Endothelial cell of umbilical vein (primary cell): Measurements from ENCODE around the gene SELENON. TPM values are rescaled to one million over a fixed set of nuclear protein-coding genes. Genes with fewer than 3 reads are reported as not detected.

Source experiments
- BruUV-seq: library from RNA; stranded (reverse); fragments of 400-500 nt; replicated peaks from 2 replicates; lab custom pipeline; 2021; lab: Mats Ljungman, UMichigan
- CTCF ChIA-PET: fragments of 300-600, 350-600 bp; sonication (Branson Sonifier 250); formaldehyde crosslinking; loops from one replicate; lab custom pipeline; 2021; ENCODE audit warnings: antibody characterized with exemption, inconsistent platforms; lab: Charles Lee
- POLR2A ChIA-PET: fragments of 300-600, 350-600 bp; sonication (Branson Sonifier 250); formaldehyde crosslinking; loops from one replicate; lab custom pipeline; 2021; ENCODE audit warnings: antibody characterized with exemption, inconsistent platforms; lab: Charles Lee
- DNase-seq: peaks from one replicate; pipeline ENCODE4 v3.0.0-alpha.2; 2011; ENCODE audit warnings: low read depth, low spot score
- FAIRE-seq: peaks from 2 replicates; lab custom pipeline; 2011; peaks lifted over from hg19 to GRCh38; lab: Jason Lieb, UNC
- H2AFZ ChIP-seq: 2 replicates; pipeline ENCODE4 v1.6.0; 2012; ENCODE audit warnings: low read depth, low read length, control low read depth, inconsistent platforms
- H3K27ac ChIP-seq: 2 replicates; pipeline ENCODE4 v1.5.1; 2011; ENCODE audit warnings: low read depth, mild to moderate bottlenecking, control low read depth, low read length, moderate library complexity; ENCODE audit not compliant: insufficient read depth
- H3K27me3 ChIP-seq, 2 experiments: 2 replicates each; pipeline versions ENCODE4 v1.6.0 to v1.6.1; 2011; ENCODE audit warnings: low read length in 2 of 2, mixed read lengths in 1 of 2; ENCODE audit not compliant: control insufficient read depth in 2 of 2, insufficient read depth in 2 of 2
- H3K36me3 ChIP-seq, 2 experiments: 2 replicates in 1 of 2; 3 replicates in 1 of 2; pipeline ENCODE4 v1.5.1; 2011; ENCODE audit warnings: low read length in 2 of 2, mild to moderate bottlenecking in 1 of 2, moderate library complexity in 1 of 2; ENCODE audit not compliant: control insufficient read depth in 2 of 2, insufficient read depth in 2 of 2; ENCODE audit errors: extremely low read depth in 1 of 2
- H3K4me1 ChIP-seq: 3 replicates; pipeline ENCODE4 v1.5.1; 2011; ENCODE audit warnings: mild to moderate bottlenecking, low read length; ENCODE audit not compliant: control insufficient read depth, insufficient read depth; ENCODE audit errors: extremely low read depth
- H3K4me2 ChIP-seq: 2 replicates; pipeline ENCODE4 v1.6.1; 2011; ENCODE audit warnings: low read length, control low read depth, mixed read lengths; ENCODE audit not compliant: insufficient read depth
- H3K4me3 ChIP-seq, 3 experiments: fragments of 200-600 bp in 1 of 3; sonication (generic), shearing (Covaris generic) in 1 of 3; replicated peaks in 1 of 3; 2 replicates each; pipeline ENCODE4 v1.5.1; 2011 to 2016; ENCODE audit warnings: control low read depth in 3 of 3, low read length in 3 of 3, mild to moderate bottlenecking in 2 of 3, inconsistent platforms in 1 of 3, low read depth in 1 of 3, moderate library complexity in 1 of 3; ENCODE audit not compliant: insufficient read depth in 1 of 3
- H3K79me2 ChIP-seq: 2 replicates; pipeline ENCODE4 v1.6.0; 2012; ENCODE audit warnings: low read length, inconsistent platforms; ENCODE audit not compliant: control insufficient read depth, insufficient read depth
- H3K9ac ChIP-seq: replicated peaks from 2 replicates; pipeline ENCODE3; 2011; ENCODE audit warnings: low read length, control low read depth; ENCODE audit not compliant: insufficient read depth; ENCODE audit errors: extremely low read depth
- H3K9me1 ChIP-seq: replicated peaks from 3 replicates; pipeline ENCODE4 v1.6.0; 2011; ENCODE audit warnings: mild to moderate bottlenecking, low read length; ENCODE audit not compliant: control insufficient read depth, insufficient read depth; ENCODE audit errors: extremely low read depth
- H3K9me3 ChIP-seq: replicated peaks from 2 replicates; pipeline ENCODE4 v1.5.1; 2012; ENCODE audit warnings: low read length, inconsistent platforms; ENCODE audit not compliant: control insufficient read depth, insufficient read depth
- H4K20me1 ChIP-seq: replicated peaks from 2 replicates; pipeline ENCODE3; 2011; ENCODE audit warnings: mild to moderate bottlenecking, low read length; ENCODE audit not compliant: control insufficient read depth, insufficient read depth; ENCODE audit errors: extremely low read depth
- EZH2 ChIP-seq: IDR thresholded peaks from 2 replicates; pipeline ENCODE4 v1.6.1; 2012; ENCODE audit warnings: borderline replicate concordance, low read depth, mild to moderate bottlenecking, moderate library complexity, low read length, inconsistent platforms; ENCODE audit not compliant: severe bottlenecking
- FOS ChIP-seq: IDR thresholded peaks from 2 replicates; pipeline ENCODE4 v1.6.1; 2011; ENCODE audit warnings: mild to moderate bottlenecking, low read length, moderate library complexity, borderline replicate concordance; ENCODE audit not compliant: insufficient read depth
- JUN ChIP-seq: IDR thresholded peaks from 2 replicates; pipeline ENCODE4 v1.6.1; 2011; ENCODE audit warnings: borderline replicate concordance, low read depth; ENCODE audit not compliant: insufficient read length, insufficient read depth
- MYC ChIP-seq: IDR thresholded peaks from one replicate; pipeline ENCODE4 v1.6.1; 2011; ENCODE audit warnings: mild to moderate bottlenecking, low read depth, low read length
- POLR2A ChIP-seq: IDR thresholded peaks from 2 replicates; pipeline ENCODE4 v1.6.1; 2012; ENCODE audit warnings: low read depth, mild to moderate bottlenecking, control low read depth, low read length
- POLR2AphosphoS5 ChIP-seq: IDR thresholded peaks from 2 replicates; pipeline ENCODE4 v1.6.1; 2012; ENCODE audit warnings: low read depth, mild to moderate bottlenecking, control low read depth, low read length, moderate library complexity; ENCODE audit not compliant: insufficient read depth
- dilution Hi-C: fragments of 300-500 bp; cut with MboI; formaldehyde crosslinking; loops from one replicate; pipeline ENCODE4 v1.15.0; 2019; ENCODE audit warnings: low sequenced_read_pairs; ENCODE audit not compliant: extremely low pct_ligation_motif_present
- intact Hi-C: fragments of 100-400 bp; cut with micrococcal nuclease; formaldehyde crosslinking; loops from one replicate; pipeline ENCODE4 v1.10.0; 2022
- polyA plus RNA-seq, 4 experiments: library from polyadenylated mRNA; depleted of rRNA in 3 of 4; stranded (reverse) in 3 of 4; unstranded in 1 of 4; fragments of >200 nt; gene quantifications; 2 replicates each; pipeline versions ENCODE4 v1.2.1 to v1.2.3, GENCODE V29; 2011 to 2012; ENCODE audit warnings: missing spikeins in 1 of 4
- total RNA-seq: library from RNA; stranded (reverse); gene quantifications from 2 replicates; pipeline ENCODE4 v1.2.3, GENCODE V29; 2021
- TF ChIP-seq, protein P1 (sequence below): IDR thresholded peaks from 2 replicates; pipeline ENCODE4 v1.6.1; 2011; ENCODE audit not compliant: insufficient read depth, insufficient read length
- TF ChIP-seq, protein P2 (sequence below), 2 donors: IDR thresholded peaks; 1 replicate in 1 of 2; 2 replicates in 1 of 2; pipeline ENCODE4 v1.5.1; 2011; ENCODE audit warnings: low read length in 2 of 2, mild to moderate bottlenecking in 2 of 2, moderate library complexity in 2 of 2, control low read depth in 1 of 2, inconsistent platforms in 1 of 2, low read depth in 1 of 2; ENCODE audit not compliant: insufficient read depth in 1 of 2; ENCODE audit errors: extremely low read depth in 1 of 2

SELENON gene
- total and polyA plus RNA-seq, 2 donors (not counting 3 experiments of a cell fraction or from before 2014, with no cell fraction given): 117 to 182 TPM

DNA sequence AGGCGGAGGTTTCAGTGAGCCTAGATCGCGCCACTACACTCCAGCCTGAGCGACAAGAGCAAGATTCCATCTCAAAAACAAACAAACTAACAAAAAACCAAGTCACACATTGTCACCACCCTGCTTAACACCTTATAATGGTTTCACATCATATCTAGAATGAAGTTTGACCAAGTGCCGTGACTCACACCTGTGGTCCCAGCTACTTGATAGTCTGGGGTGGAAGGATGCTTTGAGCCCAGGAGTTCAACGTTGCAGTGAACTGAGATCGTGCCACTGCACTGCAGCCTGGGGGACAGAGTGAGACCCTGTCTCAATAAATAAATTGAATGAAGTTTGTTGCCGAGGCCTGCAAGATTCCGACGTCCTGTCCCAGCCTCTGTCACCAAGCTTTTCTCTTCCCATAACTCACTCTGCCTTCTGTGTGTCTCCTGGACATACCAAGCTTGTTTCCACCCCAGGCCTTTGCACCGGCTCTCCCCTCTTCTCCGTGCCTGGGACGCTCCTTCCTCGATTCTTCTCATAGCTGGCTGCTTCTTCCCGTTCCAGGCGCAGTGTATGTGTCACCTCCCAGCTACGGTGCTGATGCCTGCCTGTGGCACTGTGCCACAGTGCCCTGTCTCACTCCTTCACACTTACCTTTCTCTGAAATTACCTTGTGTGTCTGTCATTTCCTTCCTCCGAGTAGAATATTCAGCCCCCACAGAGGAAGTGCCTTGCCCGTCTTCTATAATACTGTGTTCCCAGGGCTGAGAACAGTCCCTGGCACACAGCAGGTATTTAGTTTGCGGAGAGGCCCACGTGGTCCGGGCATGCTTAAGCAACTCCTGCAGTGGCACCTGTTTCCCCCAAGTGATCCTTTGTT lies 3.8 kb upstream of the SELENON start:
- BruUV-seq: no TSS peak
- TF ChIP-seq, protein P1, sequence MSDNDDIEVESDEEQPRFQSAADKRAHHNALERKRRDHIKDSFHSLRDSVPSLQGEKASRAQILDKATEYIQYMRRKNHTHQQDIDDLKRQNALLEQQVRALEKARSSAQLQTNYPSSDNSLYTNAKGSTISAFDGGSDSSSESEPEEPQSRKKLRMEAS: no peak
- TF ChIP-seq POLR2AphosphoS5 (no peak), FOS (no peak), MYC (no peak), POLR2A (no peak), JUN (no peak), EZH2 (no peak)
- TF ChIP-seq, protein P2, sequence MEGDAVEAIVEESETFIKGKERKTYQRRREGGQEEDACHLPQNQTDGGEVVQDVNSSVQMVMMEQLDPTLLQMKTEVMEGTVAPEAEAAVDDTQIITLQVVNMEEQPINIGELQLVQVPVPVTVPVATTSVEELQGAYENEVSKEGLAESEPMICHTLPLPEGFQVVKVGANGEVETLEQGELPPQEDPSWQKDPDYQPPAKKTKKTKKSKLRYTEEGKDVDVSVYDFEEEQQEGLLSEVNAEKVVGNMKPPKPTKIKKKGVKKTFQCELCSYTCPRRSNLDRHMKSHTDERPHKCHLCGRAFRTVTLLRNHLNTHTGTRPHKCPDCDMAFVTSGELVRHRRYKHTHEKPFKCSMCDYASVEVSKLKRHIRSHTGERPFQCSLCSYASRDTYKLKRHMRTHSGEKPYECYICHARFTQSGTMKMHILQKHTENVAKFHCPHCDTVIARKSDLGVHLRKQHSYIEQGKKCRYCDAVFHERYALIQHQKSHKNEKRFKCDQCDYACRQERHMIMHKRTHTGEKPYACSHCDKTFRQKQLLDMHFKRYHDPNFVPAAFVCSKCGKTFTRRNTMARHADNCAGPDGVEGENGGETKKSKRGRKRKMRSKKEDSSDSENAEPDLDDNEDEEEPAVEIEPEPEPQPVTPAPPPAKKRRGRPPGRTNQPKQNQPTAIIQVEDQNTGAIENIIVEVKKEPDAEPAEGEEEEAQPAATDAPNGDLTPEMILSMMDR (IDR thresholded peaks at IDR 0.05; ENCODE audit: extremely low read depth in 1 of 2, insufficient read depth in 1 of 2, low read depth in 1 of 2, low read length in 2 of 2): no peak
- Histone ChIP-seq H3K9me1 (no peaks in the 10 kb centered on the region), H3K9me3 (no peaks in the 10 kb centered on the region), H3K4me3 (no peak overlapping the region), H2AFZ (no peak overlapping the region), H3K4me2 (no peak overlapping the region), H3K9ac (no peak overlapping the region), H3K27ac (no peak overlapping the region), H3K79me2 (peaks cover 8% of the 10 kb centered on the region), H3K27me3 (peaks cover 0 to 1% of the 10 kb centered on the region in 2 experiments), H3K36me3 (no peaks in the 10 kb centered on the region), H4K20me1 (no peaks in the 10 kb centered on the region), H3K4me1 (peaks cover 9% of the 10 kb centered on the region)
- no peak for DNase-seq
- POLR2A ChIA-PET: no interaction called here
- CTCF ChIA-PET: interaction anchor here (0.9 to 7.4 kb wide), 4 partner anchors 187 to 294 kb away, joined by 3 to 80 read pairs (median 3); no protein-coding TSS in a partner anchor
- no peak for FAIRE-seq
- dilution Hi-C loops: no loop called here
- intact Hi-C loops: loop anchor here (1.0 to 5.0 kb wide), 2 partner anchors 188 to 254 kb away; partner anchors contain the start of gene LDLRAP1
